ENCODE data around the gene DCLK1.

Gene DCLK1

GRCh38 chr13:36129539-36129938 is 1.6 kb downstream of the DCLK1 start:
- no peak for TF ChIP-seq CTCF (IDR thresholded peaks at IDR 0.05; ENCODE audit: low read depth, low read length, missing control alignments)
- DNase-seq (ENCODE audit: low read depth), result no peak
- H3K4me3 ChIP-seq (ENCODE audit: low read depth, low read length), result peak overlapping the region; percentile 71
- in situ Hi-C loops (cut with HindIII; ENCODE audit: low sequenced_read_pairs), result no loop called here

- no peak overlapping the region for H3K4me3 ChIP-seq (ENCODE audit: low read depth, low read length)
- no peak for DNase-seq (ENCODE audit: low read depth)
- in situ Hi-C loops (cut with HindIII; ENCODE audit: low sequenced_read_pairs), result no loop called here
- TF ChIP-seq CTCF (IDR thresholded peaks at IDR 0.05; ENCODE audit: low read depth, low read length, missing control alignments), result no peak
These were observed 4.7 kb downstream of the DCLK1 start for GRCh38 chr13:36126491-36126890.

- TF ChIP-seq CTCF (IDR thresholded peaks at IDR 0.05; ENCODE audit: low read depth, low read length, missing control alignments), result no peak
- in situ Hi-C loops (cut with HindIII; ENCODE audit: low sequenced_read_pairs), result no loop called here
- no peak overlapping the region for H3K4me3 ChIP-seq (ENCODE audit: low read depth, low read length)
- no peak for DNase-seq (ENCODE audit: low read depth)
These were observed 5.3 kb downstream of the DCLK1 start for GRCh38 chr13:36125841-36126240.

- in situ Hi-C loops (cut with HindIII; ENCODE audit: low sequenced_read_pairs), result no loop called here
- no peak overlapping the region for H3K4me3 ChIP-seq (ENCODE audit: low read depth, low read length)
- DNase-seq (ENCODE audit: low read depth), result peak; percentile 89
- no peak for TF ChIP-seq CTCF (IDR thresholded peaks at IDR 0.05; ENCODE audit: low read depth, low read length, missing control alignments)
These were observed 6.9 kb downstream of the DCLK1 start for GRCh38 chr13:36124236-36124822.

- no peak overlapping the region for H3K4me3 ChIP-seq (ENCODE audit: low read depth, low read length)
- DNase-seq (ENCODE audit: low read depth), result no peak
- in situ Hi-C loops (cut with HindIII; ENCODE audit: low sequenced_read_pairs), result no loop called here
- TF ChIP-seq CTCF (IDR thresholded peaks at IDR 0.05; ENCODE audit: low read depth, low read length, missing control alignments), result no peak
These were observed 15.9 kb downstream of the DCLK1 start for GRCh38 chr13:36115306-36115705.

GRCh38 chr13:36114233-36114632 is 16.9 kb downstream of the DCLK1 start:
- in situ Hi-C loops (cut with HindIII; ENCODE audit: low sequenced_read_pairs), result no loop called here
- DNase-seq (ENCODE audit: low read depth), result no peak
- TF ChIP-seq CTCF (IDR thresholded peaks at IDR 0.05; ENCODE audit: low read depth, low read length, missing control alignments), result no peak
- no peak overlapping the region for H3K4me3 ChIP-seq (ENCODE audit: low read depth, low read length)
